Caco-2 (cell line): ENCODE results near the gene ICA1. TPM values are rescaled to one million over a fixed set of nuclear protein-coding genes. Genes with fewer than 3 reads are reported as not detected.

Experiments used
- BruUV-seq: library from RNA; stranded (reverse); fragments of 400-500 nt; replicated peaks from 2 replicates; lab custom pipeline; 2021; lab: Mats Ljungman, UMichigan
- CTCF ChIA-PET: fragments of 300-600 bp; sonication (Branson Sonifier 250); formaldehyde crosslinking; loops from one replicate; lab custom pipeline; 2022; ENCODE audit warnings: antibody characterized with exemption; lab: Charles Lee
- POLR2A ChIA-PET: fragments of 300-600 bp; sonication (Branson Sonifier 250); formaldehyde crosslinking; loops from one replicate; lab custom pipeline; 2022; ENCODE audit warnings: antibody characterized with exemption; lab: Charles Lee
- DNase-seq, 2 experiments: peaks; one replicate each; pipeline versions ENCODE4 v3.0.0 to v3.0.0-alpha.2; 2020 to 2022
- H3K27me3 ChIP-seq: replicated peaks from 2 replicates; pipeline ENCODE4 v1.6.0; 2011; ENCODE audit warnings: low read length; ENCODE audit not compliant: control insufficient read depth, insufficient read depth
- H3K36me3 ChIP-seq: 2 replicates; pipeline ENCODE4 v1.5.1; 2011; ENCODE audit warnings: low read length; ENCODE audit not compliant: control insufficient read depth, insufficient read depth
- H3K4me1 ChIP-seq: fragments of 250-450 bp; sonication (Bioruptor Pico); 2 replicates; pipeline ENCODE4 v1.5.1; 2020; ENCODE audit warnings: mild to moderate bottlenecking
- H3K4me3 ChIP-seq: 2 replicates; pipeline ENCODE4 v1.5.1; 2011; ENCODE audit warnings: low read depth, mild to moderate bottlenecking, control low read depth, low read length
- H3K9me3 ChIP-seq: fragments of 250-450 bp; sonication (Bioruptor Pico); 2 replicates; pipeline ENCODE4 v1.5.1; 2020; ENCODE audit warnings: mild to moderate bottlenecking, moderate library complexity
- H3K27ac Mint-ChIP-seq: one replicate; pipeline ENCODE4 v1.8.0; 2022; ENCODE audit warnings: mixed read lengths; ENCODE audit not compliant: unreplicated experiment
- H3K27me3 Mint-ChIP-seq: one replicate; pipeline ENCODE4 v1.8.0; 2022; ENCODE audit warnings: mixed read lengths; ENCODE audit not compliant: insufficient read depth, unreplicated experiment
- H3K36me3 Mint-ChIP-seq: one replicate; pipeline ENCODE4 v1.8.0; 2022; ENCODE audit warnings: mild to moderate bottlenecking, mixed read lengths; ENCODE audit not compliant: insufficient read depth, unreplicated experiment
- H3K4me1 Mint-ChIP-seq: one replicate; pipeline ENCODE4 v1.8.0; 2022; ENCODE audit warnings: low read depth, mixed read lengths; ENCODE audit not compliant: unreplicated experiment
- H3K4me3 Mint-ChIP-seq: one replicate; pipeline ENCODE4 v1.8.0; 2022; ENCODE audit warnings: mild to moderate bottlenecking, moderate library complexity, mixed read lengths; ENCODE audit not compliant: unreplicated experiment
- H3K9me3 Mint-ChIP-seq: one replicate; pipeline ENCODE4 v1.8.0; 2022; ENCODE audit warnings: mixed read lengths; ENCODE audit not compliant: unreplicated experiment
- intact Hi-C: fragments of 100-400 bp; cut with micrococcal nuclease; formaldehyde crosslinking; loops from one replicate; pipeline ENCODE4 v1.10.0; 2022; ENCODE audit not compliant: unreplicated experiment
- total RNA-seq: library from RNA; stranded (reverse); gene quantifications from 2 replicates; pipeline ENCODE4 v1.2.3, GENCODE V29; 2022
- TF ChIP-seq, protein P1 (sequence below), 2 experiments: fragments of 200-600 bp in 1 of 2; IDR thresholded peaks; 1 replicate in 1 of 2; 2 replicates in 1 of 2; pipeline versions ENCODE4 v1.5.1 to v1.8.0; 2011 to 2022; ENCODE audit warnings: antibody characterized with exemption in 1 of 2, control low read depth in 1 of 2, inconsistent platforms in 1 of 2, low read depth in 1 of 2, low read length in 1 of 2, mild to moderate bottlenecking in 1 of 2, moderate library complexity in 1 of 2; ENCODE audit not compliant: insufficient read depth in 1 of 2, severe bottlenecking in 1 of 2, unreplicated experiment in 1 of 2

ICA1 gene
- total RNA-seq, 1 experiment from 2014 or later, result 34.2 TPM

DNA sequence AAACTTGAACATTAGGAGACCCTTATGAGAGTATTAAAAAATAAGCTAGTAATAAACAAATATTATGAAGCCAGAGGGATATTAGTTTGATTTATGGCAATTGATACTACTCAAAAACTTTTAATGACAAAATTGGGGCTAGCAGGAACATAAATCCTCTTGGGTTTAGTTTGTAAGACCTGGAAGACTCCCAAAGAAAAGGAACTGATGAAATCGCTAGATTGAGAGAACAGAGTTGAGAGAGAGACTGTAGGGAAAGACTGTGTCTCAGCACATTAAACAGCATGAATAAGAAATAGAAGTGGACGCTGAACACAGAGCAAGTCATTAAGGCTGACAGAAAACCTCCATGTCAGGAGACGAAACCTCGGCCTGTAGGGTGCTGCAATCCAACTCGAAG, 56.4 kb downstream of the ICA1 start:
- DNase-seq, result no peak
- no peaks in the 10 kb centered on the region for H3K27me3 ChIP-seq
- H3K27ac Mint-ChIP-seq, result no peak overlapping the region
- TF ChIP-seq, protein P1, sequence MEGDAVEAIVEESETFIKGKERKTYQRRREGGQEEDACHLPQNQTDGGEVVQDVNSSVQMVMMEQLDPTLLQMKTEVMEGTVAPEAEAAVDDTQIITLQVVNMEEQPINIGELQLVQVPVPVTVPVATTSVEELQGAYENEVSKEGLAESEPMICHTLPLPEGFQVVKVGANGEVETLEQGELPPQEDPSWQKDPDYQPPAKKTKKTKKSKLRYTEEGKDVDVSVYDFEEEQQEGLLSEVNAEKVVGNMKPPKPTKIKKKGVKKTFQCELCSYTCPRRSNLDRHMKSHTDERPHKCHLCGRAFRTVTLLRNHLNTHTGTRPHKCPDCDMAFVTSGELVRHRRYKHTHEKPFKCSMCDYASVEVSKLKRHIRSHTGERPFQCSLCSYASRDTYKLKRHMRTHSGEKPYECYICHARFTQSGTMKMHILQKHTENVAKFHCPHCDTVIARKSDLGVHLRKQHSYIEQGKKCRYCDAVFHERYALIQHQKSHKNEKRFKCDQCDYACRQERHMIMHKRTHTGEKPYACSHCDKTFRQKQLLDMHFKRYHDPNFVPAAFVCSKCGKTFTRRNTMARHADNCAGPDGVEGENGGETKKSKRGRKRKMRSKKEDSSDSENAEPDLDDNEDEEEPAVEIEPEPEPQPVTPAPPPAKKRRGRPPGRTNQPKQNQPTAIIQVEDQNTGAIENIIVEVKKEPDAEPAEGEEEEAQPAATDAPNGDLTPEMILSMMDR (IDR thresholded peaks at IDR 0.05; ENCODE audit: insufficient read depth in 1 of 2, low read depth in 1 of 2, low read length in 1 of 2, severe bottlenecking in 1 of 2, unreplicated experiment in 1 of 2), result no peak
- no peaks in the 10 kb centered on the region for H3K9me3 ChIP-seq
- ChIA-PET POLR2A (no interaction called here), CTCF (interaction anchor here (1.0 kb wide), 1 partner anchor 91 kb away, joined by 3 read pairs; no protein-coding TSS in a partner anchor)
- no peak overlapping the region for H3K4me3 Mint-ChIP-seq
- no peaks in the 10 kb centered on the region for H3K36me3 ChIP-seq
- H3K36me3 Mint-ChIP-seq, result no peaks in the 10 kb centered on the region
- H3K27me3 Mint-ChIP-seq, result no peaks in the 10 kb centered on the region
- H3K4me1 Mint-ChIP-seq, result no peaks in the 10 kb centered on the region
- intact Hi-C loops, result no loop called here
- H3K9me3 Mint-ChIP-seq, result no peaks in the 10 kb centered on the region
- H3K4me1 ChIP-seq, result no peaks in the 10 kb centered on the region
- H3K4me3 ChIP-seq, result no peak overlapping the region
- no TSS peak for BruUV-seq

- TF ChIP-seq, protein P1 (IDR thresholded peaks at IDR 0.05; ENCODE audit: insufficient read depth in 1 of 2, low read depth in 1 of 2, low read length in 1 of 2, severe bottlenecking in 1 of 2, unreplicated experiment in 1 of 2), result no peak
- intact Hi-C loops, result no loop called here
- Mint-ChIP-seq H3K9me3 (no peaks in the 10 kb centered on the region), H3K4me3 (no peak overlapping the region), H3K27me3 (no peaks in the 10 kb centered on the region), H3K36me3 (no peaks in the 10 kb centered on the region), H3K27ac (no peak overlapping the region), H3K4me1 (no peaks in the 10 kb centered on the region)
- DNase-seq, result no peak
- Histone ChIP-seq H3K36me3 (no peaks in the 10 kb centered on the region), H3K27me3 (no peaks in the 10 kb centered on the region), H3K9me3 (no peaks in the 10 kb centered on the region), H3K4me1 (no peaks in the 10 kb centered on the region), H3K4me3 (no peak overlapping the region)
- POLR2A ChIA-PET, result no interaction called here
- CTCF ChIA-PET, result no interaction called here
- no TSS peak for BruUV-seq
These were observed 57.0 kb downstream of the ICA1 start for GRCh38 chr7:8205031-8205387.

DNA sequence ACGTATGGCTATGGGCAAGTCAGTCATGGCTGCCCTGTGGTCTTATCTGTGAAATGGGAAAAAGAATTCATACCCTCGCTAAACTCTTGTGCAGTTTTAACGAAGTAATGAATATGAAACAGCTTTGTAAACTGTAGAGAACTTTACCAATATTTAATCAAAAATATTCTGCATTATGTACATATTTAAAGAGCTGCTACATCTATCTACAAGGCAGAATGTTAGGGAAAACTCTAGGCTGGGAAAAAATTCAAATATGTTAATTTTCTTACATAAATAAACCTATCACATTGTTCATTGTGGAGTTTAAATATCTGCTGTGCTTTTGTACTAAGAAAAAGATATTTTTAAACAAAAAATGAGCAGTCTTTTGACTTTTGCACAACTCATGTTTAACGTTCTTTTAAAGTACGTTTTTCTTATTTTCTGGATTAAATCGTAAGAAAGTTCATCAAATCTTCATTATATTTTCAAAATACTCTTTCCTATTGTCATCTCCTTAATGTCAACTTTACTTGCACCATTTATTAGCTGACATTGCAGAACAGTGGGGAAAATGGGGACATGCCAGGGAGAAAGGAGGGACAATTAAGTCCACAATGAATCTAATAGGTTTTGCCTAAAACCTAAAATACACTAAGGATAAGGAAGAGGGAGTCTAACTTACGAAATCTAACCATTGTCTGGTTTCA, 57.5 kb downstream of the ICA1 start:
- H3K4me3 ChIP-seq, result no peak overlapping the region
- TF ChIP-seq, protein P1 (IDR thresholded peaks at IDR 0.05; ENCODE audit: insufficient read depth in 1 of 2, low read depth in 1 of 2, low read length in 1 of 2, severe bottlenecking in 1 of 2, unreplicated experiment in 1 of 2), result no peak
- H3K36me3 Mint-ChIP-seq, result no peaks in the 10 kb centered on the region
- H3K9me3 ChIP-seq, result no peaks in the 10 kb centered on the region
- no peak overlapping the region for H3K27ac Mint-ChIP-seq
- no peak overlapping the region for H3K4me3 Mint-ChIP-seq
- H3K4me1 Mint-ChIP-seq, result no peaks in the 10 kb centered on the region
- no peak for DNase-seq
- H3K27me3 Mint-ChIP-seq, result no peaks in the 10 kb centered on the region
- ChIA-PET CTCF (no interaction called here), POLR2A (no interaction called here)
- no TSS peak for BruUV-seq
- no peaks in the 10 kb centered on the region for H3K9me3 Mint-ChIP-seq
- no peaks in the 10 kb centered on the region for H3K36me3 ChIP-seq
- intact Hi-C loops, result no loop called here
- no peaks in the 10 kb centered on the region for H3K4me1 ChIP-seq
- H3K27me3 ChIP-seq, result no peaks in the 10 kb centered on the region
